UCSD-AML1 (cell line): ENCODE measurements around the gene HCRTR2.
"Not testable (repeated sequence)": the region's sequence is repeated elsewhere in the genome, so short reads cannot be mapped to it uniquely, and the experiment has no call there.

ENCODE experiments used
- DNase-seq: peaks from one replicate; lab custom pipeline; 2025; ENCODE audit not compliant: unreplicated experiment; lab: John Stamatoyannopoulos, UW

The HCRTR2 gene

GRCh38 chr6:55212156-55212555, 37.8 kb downstream of the HCRTR2 start:
- no peak for DNase-seq

GRCh38 chr6:55220961-55221360, 46.6 kb downstream of the HCRTR2 start:
- no peak for DNase-seq

- no peak for DNase-seq
Observed at GRCh38 chr6:55227862-55228261, 53.5 kb downstream of the HCRTR2 start.

- no peak for DNase-seq
Observed at GRCh38 chr6:55239099-55239498, 64.8 kb downstream of the HCRTR2 start.

GRCh38 chr6:55240975-55241605, 66.8 kb downstream of the HCRTR2 start:
- DNase-seq: not testable (repeated sequence)

GRCh38 chr6:55250400-55250799, 76.1 kb downstream of the HCRTR2 start:
- no peak for DNase-seq

GRCh38 chr6:55255113-55255512, 80.8 kb downstream of the HCRTR2 start:
- DNase-seq: peak; percentile 4

- DNase-seq: no peak
Observed at GRCh38 chr6:55260181-55260580, 85.9 kb downstream of the HCRTR2 start.

- no peak for DNase-seq
Observed at GRCh38 chr6:55265409-55266114, 91.2 kb downstream of the HCRTR2 start.

- DNase-seq: no peak
Observed at GRCh38 chr6:55266896-55267295, 92.6 kb downstream of the HCRTR2 start.

- peak; percentile 2 for DNase-seq
Observed at GRCh38 chr6:55276745-55277530, 102.6 kb downstream of the HCRTR2 start.

- DNase-seq: no peak
Observed at GRCh38 chr6:55277646-55278045, 103.3 kb downstream of the HCRTR2 start.

- no peak for DNase-seq
Observed at GRCh38 chr6:55281215-55281614, 106.9 kb downstream of the HCRTR2 start.

- DNase-seq: no peak
Observed at GRCh38 chr6:55282115-55282514, 107.8 kb downstream of the HCRTR2 start.

- no peak for DNase-seq
Observed at GRCh38 chr6:55286824-55287223, 112.5 kb downstream of the HCRTR2 start.

- no peak for DNase-seq
Observed at GRCh38 chr6:55290736-55291135, 116.4 kb downstream of the HCRTR2 start.

GRCh38 chr6:55293116-55293515, 118.8 kb downstream of the HCRTR2 start:
- DNase-seq: no peak

- DNase-seq: not testable (repeated sequence)
Observed at GRCh38 chr6:55297214-55297613, 122.9 kb downstream of the HCRTR2 start.

- DNase-seq: no peak
Observed at GRCh38 chr6:55299286-55299985, 125.1 kb downstream of the HCRTR2 start.

- no peak for DNase-seq
Observed at GRCh38 chr6:55304747-55305146, 130.4 kb downstream of the HCRTR2 start.

GRCh38 chr6:55319961-55320695, 145.8 kb downstream of the HCRTR2 start:
- no peak for DNase-seq
